H1 (cell line): ENCODE results near the gene ARHGAP1. TPM values are rescaled to one million over a fixed set of nuclear protein-coding genes. Genes with fewer than 3 reads are reported as not detected.

ENCODE experiments used
- CTCF ChIA-PET: fragments of 300-600 bp; sonication (Branson Sonifier 250); formaldehyde crosslinking; loops from one replicate; lab custom pipeline; 2021; ENCODE audit not compliant: partially characterized antibody; lab: Charles Lee
- POLR2A ChIA-PET: fragments of 300-600 bp; sonication (Branson Sonifier 250); formaldehyde crosslinking; loops from one replicate; lab custom pipeline; 2021; ENCODE audit warnings: inconsistent platforms; ENCODE audit not compliant: partially characterized antibody; lab: Charles Lee
- DNase-seq, 2 experiments: peaks; one replicate each; pipeline versions ENCODE4 v3.0.0 to v3.0.0-alpha.2; 2010 to 2022; ENCODE audit warnings: low spot score in 2 of 2, low read depth in 1 of 2, mixed read lengths in 1 of 2
- FAIRE-seq: peaks from 2 replicates; lab custom pipeline; 2011; peaks lifted over from hg19 to GRCh38; lab: Jason Lieb, UNC
- H2AFZ ChIP-seq: 2 replicates; pipeline ENCODE4 v1.8.1; 2012; ENCODE audit warnings: low read length, inconsistent platforms
- H2AK5ac ChIP-seq: 2 replicates; pipeline ENCODE4 v1.6.1; 2013; ENCODE audit warnings: low read depth, low read length
- H2BK120ac ChIP-seq: replicated peaks from 2 replicates; pipeline ENCODE3; 2013; ENCODE audit warnings: low read depth, low read length, inconsistent platforms
- H2BK12ac ChIP-seq: 2 replicates; pipeline ENCODE4 v1.6.1; 2013; ENCODE audit warnings: low read depth, low read length
- H2BK15ac ChIP-seq: 2 replicates; pipeline ENCODE4 v1.6.1; 2013; ENCODE audit warnings: low read length
- H2BK20ac ChIP-seq: 2 replicates; pipeline ENCODE4 v1.6.1; 2013; ENCODE audit warnings: low read length
- H2BK5ac ChIP-seq: 2 replicates; pipeline ENCODE4 v1.6.1; 2013; ENCODE audit warnings: low read depth, low read length
- H3K14ac ChIP-seq: 2 replicates; pipeline ENCODE4 v1.6.1; 2013; ENCODE audit warnings: inconsistent platforms; ENCODE audit not compliant: insufficient read length
- H3K18ac ChIP-seq: 2 replicates; pipeline ENCODE4 v1.6.1; 2013; ENCODE audit warnings: low read length; ENCODE audit errors: extremely low read depth
- H3K23ac ChIP-seq: 2 replicates; pipeline ENCODE4 v1.6.1; 2013; ENCODE audit warnings: inconsistent platforms; ENCODE audit not compliant: insufficient read length
- H3K23me2 ChIP-seq: 2 replicates; pipeline ENCODE4 v1.6.1; 2013; ENCODE audit warnings: low read depth, low read length
- H3K27ac ChIP-seq: 2 replicates; pipeline ENCODE4 v1.6.1; 2011; ENCODE audit warnings: low read depth, low read length, inconsistent platforms
- H3K27me3 ChIP-seq, 4 experiments: replicated peaks in 1 of 4; 1 replicate in 1 of 4; 2 replicates in 3 of 4; pipeline versions ENCODE4 v1.6.1 to v1.8.1; 2011 to 2013; ENCODE audit warnings: low read length in 3 of 4, mild to moderate bottlenecking in 3 of 4, inconsistent platforms in 2 of 4, mixed read lengths in 2 of 4, moderate library complexity in 1 of 4; ENCODE audit not compliant: control insufficient read depth in 3 of 4, insufficient read depth in 3 of 4; ENCODE audit errors: extremely low read depth in 1 of 4
- H3K36me3 ChIP-seq, 4 experiments: 2 replicates each; pipeline versions ENCODE4 v1.6.1 to v1.8.1; 2011 to 2013; ENCODE audit warnings: mild to moderate bottlenecking in 4 of 4, low read length in 3 of 4, moderate library complexity in 2 of 4, control low read depth in 1 of 4, inconsistent platforms in 1 of 4; ENCODE audit not compliant: insufficient read depth in 4 of 4, control insufficient read depth in 2 of 4
- H3K4ac ChIP-seq: replicated peaks from 2 replicates; pipeline ENCODE3; 2013; ENCODE audit warnings: low read length, low read depth, mixed read lengths, inconsistent platforms; ENCODE audit not compliant: insufficient read length
- H3K4me1 ChIP-seq, 4 experiments: replicated peaks in 1 of 4; 1 replicate in 1 of 4; 2 replicates in 3 of 4; pipeline versions ENCODE4 v1.6.1 to v1.8.1; 2011 to 2013; ENCODE audit warnings: low read length in 3 of 4, inconsistent platforms in 2 of 4, mixed read lengths in 1 of 4; ENCODE audit not compliant: insufficient read depth in 4 of 4, control insufficient read depth in 3 of 4
- H3K4me2 ChIP-seq, 2 experiments: 2 replicates each; pipeline versions ENCODE4 v1.6.1 to v1.8.1; 2011 to 2013; ENCODE audit warnings: low read depth in 2 of 2, low read length in 2 of 2, control low read depth in 1 of 2, inconsistent platforms in 1 of 2, mild to moderate bottlenecking in 1 of 2; ENCODE audit not compliant: insufficient read depth in 1 of 2
- H3K4me3 ChIP-seq, 4 experiments: fragments of 200-600, 300-600 bp in 1 of 4; sonication (generic), shearing (Covaris generic), sonication (Bioruptor Twin) in 1 of 4; 2 replicates each; pipeline versions ENCODE4 v1.5.1 to v1.8.1; 2011 to 2016; ENCODE audit warnings: low read length in 4 of 4, low read depth in 3 of 4, control low read depth in 2 of 4, inconsistent platforms in 2 of 4, mild to moderate bottlenecking in 2 of 4, mixed read lengths in 1 of 4, moderate library complexity in 1 of 4; ENCODE audit not compliant: insufficient read depth in 2 of 4; ENCODE audit errors: extremely low read depth in 1 of 4
- H3K56ac ChIP-seq: replicated peaks from 2 replicates; pipeline ENCODE3; 2013; ENCODE audit warnings: low read depth, mild to moderate bottlenecking, mixed read lengths, low read length, inconsistent platforms; ENCODE audit not compliant: insufficient read length
- H3K79me1 ChIP-seq: 2 replicates; pipeline ENCODE4 v1.6.1; 2013; ENCODE audit warnings: low read depth, low read length, control low read depth
- H3K79me2 ChIP-seq, 2 experiments: 2 replicates each; pipeline versions ENCODE4 v1.6.1 to v1.8.1; 2012 to 2013; ENCODE audit warnings: low read length in 2 of 2, mild to moderate bottlenecking in 2 of 2, inconsistent platforms in 1 of 2; ENCODE audit not compliant: insufficient read depth in 2 of 2, control insufficient read depth in 1 of 2
- H3K9ac ChIP-seq, 4 experiments: replicated peaks in 1 of 4; 1 replicate in 1 of 4; 2 replicates in 3 of 4; pipeline versions ENCODE4 v1.6.1 to v1.8.1; 2011 to 2013; ENCODE audit warnings: low read depth in 3 of 4, low read length in 3 of 4, control low read depth in 2 of 4, mild to moderate bottlenecking in 2 of 4, moderate library complexity in 2 of 4, inconsistent platforms in 1 of 4; ENCODE audit errors: extremely low read depth in 1 of 4
- H3K9me3 ChIP-seq, 2 experiments: 2 replicates each; pipeline versions ENCODE4 v1.6.1 to v1.8.1; 2012 to 2013; ENCODE audit warnings: mild to moderate bottlenecking in 2 of 2, moderate library complexity in 2 of 2, control low read depth in 1 of 2, inconsistent platforms in 1 of 2, low read depth in 1 of 2, low read length in 1 of 2, mixed read lengths in 1 of 2; ENCODE audit not compliant: insufficient read depth in 2 of 2
- H4K20me1 ChIP-seq, 2 experiments: replicated peaks in 1 of 2; 2 replicates each; pipeline versions ENCODE3 to v1.8.1; 2011 to 2013; ENCODE audit warnings: inconsistent platforms in 2 of 2, low read length in 2 of 2, mild to moderate bottlenecking in 1 of 2; ENCODE audit not compliant: insufficient read depth in 2 of 2, control insufficient read depth in 1 of 2
- H4K5ac ChIP-seq: 2 replicates; pipeline ENCODE4 v1.6.1; 2013; ENCODE audit warnings: low read length, low read depth, mixed read lengths, inconsistent platforms; ENCODE audit not compliant: insufficient read length
- H4K8ac ChIP-seq: 2 replicates; pipeline ENCODE4 v1.8.0; 2013; ENCODE audit warnings: mild to moderate bottlenecking, moderate library complexity, low read length, inconsistent platforms; ENCODE audit not compliant: insufficient read depth; ENCODE audit errors: extremely low read depth
- H4K91ac ChIP-seq: replicated peaks from 2 replicates; pipeline ENCODE3; 2013; ENCODE audit warnings: low read length, mixed read lengths, inconsistent platforms; ENCODE audit not compliant: insufficient read length
- FOSL1 ChIP-seq: IDR thresholded peaks from 2 replicates; pipeline ENCODE4 v1.6.1; 2011; ENCODE audit warnings: mild to moderate bottlenecking, low read depth, low read length, moderate library complexity; ENCODE audit not compliant: insufficient read depth
- SRF ChIP-seq: IDR thresholded peaks from 2 replicates; pipeline ENCODE4 v1.6.1; 2011; ENCODE audit warnings: mild to moderate bottlenecking, low read depth, low read length, moderate library complexity
- WGBS, 2 experiments: shearing (Covaris generic) in 1 of 2; methylation state at CpG; one replicate each; pipeline versions ENCODE4 v1.1.6 to v1.1.7; 2013 to 2015; ENCODE audit warnings: low lambda C conversion rate in 2 of 2, mixed read lengths in 2 of 2, inconsistent platforms in 1 of 2, low coverage in 1 of 2, missing lambda C conversion rate in 1 of 2; ENCODE audit not compliant: insufficient replicate concordance in 2 of 2, insufficient coverage in 1 of 2, insufficient read length in 1 of 2; ENCODE audit errors: extremely low coverage in 1 of 2, missing lambda C conversion rate in 1 of 2; 5-methylcytosine and 5-hydroxymethylcytosine counted together
- polyA plus RNA-seq, 7 experiments: library from polyadenylated mRNA; depleted of rRNA in 3 of 7; stranded (reverse) in 5 of 7; unstranded in 2 of 7; fragments of >200 nt in 5 of 7; fragments of 200-250 nt in 2 of 7; gene quantifications; 1 replicate in 5 of 7; 2 replicates in 1 of 7; 4 replicates in 1 of 7; pipeline versions ENCODE4 v1.2.1 to v1.2.3, GENCODE V29; 2011 to 2013; ENCODE audit warnings: missing spikeins in 2 of 7, mixed read lengths in 2 of 7
- total RNA-seq: library from RNA; stranded (reverse); fragmentation: NEBNext Ultra II Directional; extraction: Animal tissue kit (Norgen Biotek cat#: 25700); gene quantifications from 2 replicates; pipeline ENCODE4 v1.2.1, GENCODE V29; 2021

ARHGAP1 gene
- total and polyA plus RNA-seq, 2 of the 8 experiments (the other 6 are each of a cell fraction or from before 2014, with no cell fraction given), result 28.6 to 58.8 TPM

DNA sequence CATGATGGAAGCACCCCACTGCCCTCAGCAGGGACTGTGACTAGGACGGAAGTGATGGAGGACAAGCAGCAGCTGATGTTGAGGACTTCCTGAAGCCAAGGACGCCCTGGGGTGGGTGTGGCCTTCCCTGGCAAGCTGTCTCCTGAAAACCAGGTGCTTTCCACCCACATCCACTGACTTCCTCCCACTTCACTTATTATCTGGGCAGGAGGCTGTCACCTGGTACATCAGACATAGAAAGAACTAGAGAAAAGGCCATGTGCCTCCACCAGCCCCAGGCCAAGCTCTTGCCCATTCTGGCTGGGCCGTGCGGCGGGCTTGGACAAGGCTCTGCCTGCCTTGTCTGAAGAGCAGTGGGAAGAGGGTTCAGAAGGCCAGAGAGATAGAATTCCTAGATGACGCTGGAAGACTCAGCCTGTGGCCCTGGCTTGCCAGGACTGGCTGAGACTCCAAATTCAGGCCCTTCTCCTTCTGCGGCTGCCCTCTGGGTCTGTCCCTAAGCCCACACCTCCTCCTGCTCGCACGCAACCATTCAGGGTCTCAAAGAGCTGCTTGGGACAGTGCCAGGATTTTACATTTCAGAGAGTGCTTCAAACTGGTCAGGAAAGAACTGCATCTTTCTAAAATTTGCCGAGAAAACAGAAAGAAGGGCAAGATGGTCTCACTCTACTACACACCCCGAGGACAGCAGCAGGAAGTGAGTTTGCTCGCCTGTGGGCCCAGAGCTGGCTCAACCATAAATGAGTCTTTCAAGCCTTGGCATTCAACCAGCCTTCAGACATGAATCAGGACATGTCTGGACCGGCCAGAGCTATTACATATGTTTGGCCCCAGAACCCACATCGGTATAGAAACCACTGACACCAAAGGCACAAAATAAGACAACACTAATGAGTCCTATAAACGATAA is 13.3 kb downstream of the ARHGAP1 start:
- POLR2A ChIA-PET, result interaction anchor here (1.0 to 1.6 kb wide), 6 partner anchors 12 to 32 kb away, joined by 3 to 5 read pairs (median 3); partner anchors contain the start of genes ARHGAP1, F2 and ZNF408
- no peaks in the 10 kb centered on the region for H3K23me2 ChIP-seq
- no peak overlapping the region for H4K5ac ChIP-seq
- no peak overlapping the region for H3K9ac ChIP-seq
- DNase-seq, result no peak
- no peak overlapping the region for H3K4ac ChIP-seq
- no peaks in the 10 kb centered on the region for H3K4me1 ChIP-seq
- H4K8ac ChIP-seq, result no peak overlapping the region
- no peak overlapping the region for H3K56ac ChIP-seq
- H4K20me1 ChIP-seq, result peaks cover 0 to 2% of the 10 kb centered on the region in 2 experiments
- no peaks in the 10 kb centered on the region for H3K27me3 ChIP-seq
- H3K9me3 ChIP-seq, result no peaks in the 10 kb centered on the region
- H2BK12ac ChIP-seq, result no peak overlapping the region
- H3K4me2 ChIP-seq, result no peak overlapping the region
- no peak for FAIRE-seq
- no peak overlapping the region for H3K4me3 ChIP-seq
- no peak for TF ChIP-seq SRF
- no peak for TF ChIP-seq FOSL1
- no peaks in the 10 kb centered on the region for H3K79me2 ChIP-seq
- no peak overlapping the region for H2BK20ac ChIP-seq
- H3K27ac ChIP-seq, result no peak overlapping the region
- H3K36me3 ChIP-seq, result peaks cover 0 to 7% (median 0%) of the 10 kb centered on the region in 4 experiments; a peak in 4 of 8 replicates
- no peak overlapping the region for H3K18ac ChIP-seq
- no peak overlapping the region for H3K23ac ChIP-seq
- no peak overlapping the region for H4K91ac ChIP-seq
- H2AK5ac ChIP-seq, result no peak overlapping the region
- no peak overlapping the region for H2AFZ ChIP-seq
- H3K14ac ChIP-seq, result no peak overlapping the region
- H2BK120ac ChIP-seq, result no peak overlapping the region
- H2BK15ac ChIP-seq, result no peak overlapping the region
- H2BK5ac ChIP-seq, result no peak overlapping the region
- CTCF ChIA-PET, result interaction anchor here (0.6 kb wide), 1 partner anchor 9 kb away, joined by 3 read pairs; no protein-coding TSS in a partner anchor
- no peaks in the 10 kb centered on the region for H3K79me1 ChIP-seq
- 92% methylated on average over 15 of the region's 15 CpGs; no CpG with 5 or more reads in 1 of the 2 experiments for WGBS, 2 experiments
